Mesothelial cell of epicardium (in vitro differentiated cells): ENCODE results near the gene DMBX1. TPM values are rescaled to one million over a fixed set of nuclear protein-coding genes. Genes with fewer than 3 reads are reported as not detected.

Experiments
- DNase-seq, 2 experiments: peaks; one replicate each; pipeline ENCODE4 v3.0.0; 2021; ENCODE audit warnings: low spot score in 2 of 2; ENCODE audit not compliant: unreplicated experiment in 2 of 2
- H3K27ac Mint-ChIP-seq: 2 replicates; pipeline ENCODE4 v1.8.0; 2021; ENCODE audit warnings: mixed read lengths
- H3K27me3 Mint-ChIP-seq: 2 replicates; pipeline ENCODE4 v1.8.0; 2021; ENCODE audit warnings: low read depth, mixed read lengths
- H3K36me3 Mint-ChIP-seq: 2 replicates; pipeline ENCODE4 v1.8.0; 2021; ENCODE audit warnings: mixed read lengths
- H3K4me1 Mint-ChIP-seq: 2 replicates; pipeline ENCODE4 v1.8.0; 2021; ENCODE audit warnings: mixed read lengths
- H3K4me3 Mint-ChIP-seq: 2 replicates; pipeline ENCODE4 v1.8.0; 2021; ENCODE audit warnings: mild to moderate bottlenecking, moderate library complexity, mixed read lengths
- H3K9me3 Mint-ChIP-seq: 2 replicates; pipeline ENCODE4 v1.8.0; 2021; ENCODE audit warnings: mixed read lengths
- total RNA-seq: library from RNA; stranded (reverse); gene quantifications from 3 replicates; pipeline ENCODE4 v1.2.1, GENCODE V29; 2021
- TF ChIP-seq, protein P1 (sequence below): fragments of 200-600 bp; sonication (generic); IDR thresholded peaks from one replicate; pipeline ENCODE4 v1.5.0; 2021; ENCODE audit warnings: antibody characterized with exemption; ENCODE audit not compliant: unreplicated experiment

Gene DMBX1
- total RNA-seq, 1 donor from 2014 or later = not detected

DNA sequence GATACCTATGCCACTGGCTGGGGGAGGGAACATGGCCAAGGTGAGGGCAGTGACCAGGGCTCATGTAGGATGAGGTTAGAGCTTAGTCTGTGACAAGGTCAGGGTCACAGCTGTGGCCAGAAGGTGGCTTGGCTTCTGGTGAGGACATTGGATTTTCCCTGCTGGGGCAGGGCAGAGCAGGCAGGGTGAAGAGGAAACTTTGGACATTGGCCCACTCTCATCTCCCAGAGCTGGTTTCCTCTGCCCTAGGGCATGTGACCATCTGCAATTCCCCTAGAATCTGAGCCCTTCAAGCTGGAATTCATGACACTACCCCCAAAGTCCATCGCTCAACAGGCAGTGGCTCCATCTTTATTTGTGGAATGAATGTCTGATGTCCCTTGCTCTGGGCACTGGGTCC is 5.3 kb downstream of the DMBX1 start:
- TF ChIP-seq, protein P1, sequence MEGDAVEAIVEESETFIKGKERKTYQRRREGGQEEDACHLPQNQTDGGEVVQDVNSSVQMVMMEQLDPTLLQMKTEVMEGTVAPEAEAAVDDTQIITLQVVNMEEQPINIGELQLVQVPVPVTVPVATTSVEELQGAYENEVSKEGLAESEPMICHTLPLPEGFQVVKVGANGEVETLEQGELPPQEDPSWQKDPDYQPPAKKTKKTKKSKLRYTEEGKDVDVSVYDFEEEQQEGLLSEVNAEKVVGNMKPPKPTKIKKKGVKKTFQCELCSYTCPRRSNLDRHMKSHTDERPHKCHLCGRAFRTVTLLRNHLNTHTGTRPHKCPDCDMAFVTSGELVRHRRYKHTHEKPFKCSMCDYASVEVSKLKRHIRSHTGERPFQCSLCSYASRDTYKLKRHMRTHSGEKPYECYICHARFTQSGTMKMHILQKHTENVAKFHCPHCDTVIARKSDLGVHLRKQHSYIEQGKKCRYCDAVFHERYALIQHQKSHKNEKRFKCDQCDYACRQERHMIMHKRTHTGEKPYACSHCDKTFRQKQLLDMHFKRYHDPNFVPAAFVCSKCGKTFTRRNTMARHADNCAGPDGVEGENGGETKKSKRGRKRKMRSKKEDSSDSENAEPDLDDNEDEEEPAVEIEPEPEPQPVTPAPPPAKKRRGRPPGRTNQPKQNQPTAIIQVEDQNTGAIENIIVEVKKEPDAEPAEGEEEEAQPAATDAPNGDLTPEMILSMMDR = no peak
- Mint-ChIP-seq H3K9me3 (no peaks in the 10 kb centered on the region), H3K4me1 (peaks cover 3% of the 10 kb centered on the region), H3K27me3 (peaks cover 96% of the 10 kb centered on the region), H3K36me3 (no peaks in the 10 kb centered on the region), H3K4me3 (no peak overlapping the region), H3K27ac (no peak overlapping the region)
- no peak for DNase-seq

DNA sequence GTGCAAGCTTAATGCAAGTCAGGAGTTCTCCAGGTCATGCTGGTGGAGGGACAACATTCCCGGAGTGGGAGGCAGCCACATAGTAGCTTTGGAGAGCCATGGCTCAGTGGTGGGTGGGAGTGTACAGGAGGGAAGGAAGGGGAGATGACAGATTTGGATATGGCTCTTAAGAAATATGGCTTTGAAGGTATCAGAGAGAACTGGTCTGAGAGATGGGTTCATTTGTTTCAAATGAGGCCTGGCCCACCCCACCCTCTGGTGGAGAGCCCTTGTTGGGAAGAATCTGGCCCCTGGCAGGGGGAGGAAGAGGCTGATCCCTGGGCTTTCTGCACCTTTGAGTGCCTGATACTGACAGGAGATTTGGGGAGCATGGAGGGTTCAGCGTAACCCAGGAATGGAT is 6.1 kb downstream of the DMBX1 start:
- Mint-ChIP-seq H3K27ac (no peak overlapping the region), H3K4me3 (no peak overlapping the region), H3K27me3 (peaks cover 94% of the 10 kb centered on the region), H3K9me3 (no peaks in the 10 kb centered on the region), H3K36me3 (no peaks in the 10 kb centered on the region), H3K4me1 (no peaks in the 10 kb centered on the region)
- DNase-seq = no peak
- TF ChIP-seq, protein P1 = no peak

DNA sequence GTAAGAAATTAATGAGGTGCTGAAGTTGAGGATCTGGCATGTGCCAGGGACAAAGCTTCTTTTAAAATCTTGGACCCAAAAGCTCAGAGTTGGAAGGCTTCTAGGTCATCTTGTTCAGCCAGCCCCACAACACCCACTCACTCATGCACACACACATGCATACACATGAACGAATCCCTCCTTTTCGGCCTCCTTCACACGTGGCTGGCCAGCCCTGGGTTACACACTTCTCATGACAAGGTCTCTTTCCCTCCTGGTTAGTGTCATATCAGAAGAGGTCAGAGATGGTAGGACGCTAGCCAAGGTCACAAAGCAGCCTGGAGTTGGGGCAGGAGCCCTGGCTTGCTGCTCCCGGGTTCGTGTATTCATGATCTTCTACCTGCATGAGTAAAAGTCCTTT is 6.9 kb downstream of the DMBX1 start:
- H3K27ac Mint-ChIP-seq = no peak overlapping the region
- no peaks in the 10 kb centered on the region for H3K9me3 Mint-ChIP-seq
- peaks cover 93% of the 10 kb centered on the region for H3K27me3 Mint-ChIP-seq
- no peak for DNase-seq
- TF ChIP-seq, protein P1 = no peak
- no peaks in the 10 kb centered on the region for H3K4me1 Mint-ChIP-seq
- H3K4me3 Mint-ChIP-seq = no peak overlapping the region
- H3K36me3 Mint-ChIP-seq = no peaks in the 10 kb centered on the region

DNA sequence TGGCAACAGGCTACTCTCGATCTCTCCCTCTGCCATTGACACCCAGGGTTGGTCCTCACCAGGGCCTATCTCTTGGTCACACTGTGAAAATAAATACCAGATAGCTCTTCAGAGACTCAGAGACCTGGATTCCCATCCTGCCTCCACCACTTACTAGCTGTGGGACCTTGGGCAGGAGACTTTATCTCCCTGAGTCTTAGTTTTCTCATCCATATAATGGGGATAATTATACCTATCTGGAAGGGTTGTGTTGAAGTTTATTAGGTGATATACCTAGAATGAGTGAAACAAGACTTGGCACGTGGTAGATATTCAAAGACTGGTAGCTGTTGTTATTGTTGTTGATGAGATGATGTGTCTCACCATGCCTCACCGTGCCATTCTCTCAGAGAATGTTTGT is 7.4 kb downstream of the DMBX1 start:
- no peak overlapping the region for H3K4me3 Mint-ChIP-seq
- no peaks in the 10 kb centered on the region for H3K9me3 Mint-ChIP-seq
- TF ChIP-seq, protein P1 = no peak
- DNase-seq = no peak
- H3K36me3 Mint-ChIP-seq = no peaks in the 10 kb centered on the region
- peaks cover 93% of the 10 kb centered on the region for H3K27me3 Mint-ChIP-seq
- no peaks in the 10 kb centered on the region for H3K4me1 Mint-ChIP-seq
- no peak overlapping the region for H3K27ac Mint-ChIP-seq

DNA sequence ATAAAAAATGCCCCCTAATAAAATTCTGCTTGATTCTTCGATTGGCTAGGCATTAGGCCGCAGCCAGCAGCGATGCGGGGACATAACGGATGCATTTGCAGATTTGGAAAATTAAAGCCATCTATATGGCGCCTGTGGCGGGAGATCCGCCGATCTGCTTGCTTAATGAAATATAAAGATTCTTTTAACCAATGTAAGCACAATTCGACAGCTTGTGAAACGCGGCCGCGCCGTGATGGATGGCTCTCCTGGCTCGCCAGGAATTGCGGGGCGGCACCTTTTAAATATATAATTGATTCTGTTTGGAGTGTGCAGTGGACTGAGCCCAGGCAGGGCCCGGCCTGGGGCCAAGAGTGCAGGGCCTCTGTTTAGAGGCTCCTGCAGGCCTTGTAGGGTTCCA is 8.0 kb downstream of the DMBX1 start:
- H3K9me3 Mint-ChIP-seq = no peaks in the 10 kb centered on the region
- no peaks in the 10 kb centered on the region for H3K36me3 Mint-ChIP-seq
- no peaks in the 10 kb centered on the region for H3K4me1 Mint-ChIP-seq
- DNase-seq = no peak
- H3K4me3 Mint-ChIP-seq = no peak overlapping the region
- peaks cover 93% of the 10 kb centered on the region for H3K27me3 Mint-ChIP-seq
- TF ChIP-seq, protein P1 = no peak
- H3K27ac Mint-ChIP-seq = no peak overlapping the region

DNA sequence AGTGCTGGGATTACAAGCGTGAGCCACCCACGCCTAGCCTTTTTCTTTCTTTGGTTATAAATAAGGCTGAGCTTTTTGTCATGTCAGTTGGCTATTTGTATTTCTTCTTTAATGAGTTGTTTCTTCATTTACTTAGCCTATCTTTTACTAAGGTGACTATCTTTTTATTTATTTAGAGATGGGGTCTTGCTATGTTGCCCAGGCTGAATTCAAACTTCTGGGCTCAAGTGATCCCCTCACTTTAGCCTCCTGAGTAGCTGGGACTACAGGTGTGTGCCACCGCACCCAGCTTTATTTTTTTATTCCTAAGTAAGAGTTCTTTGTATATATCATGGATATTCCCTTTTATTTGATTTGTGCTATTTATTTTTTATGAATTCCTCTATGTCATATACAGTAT is 11.9 kb downstream of the DMBX1 start:
- H3K27me3 Mint-ChIP-seq = peaks cover 68% of the 10 kb centered on the region
- H3K4me3 Mint-ChIP-seq = no peak overlapping the region
- no peak overlapping the region for H3K27ac Mint-ChIP-seq
- TF ChIP-seq, protein P1 = no peak
- no peaks in the 10 kb centered on the region for H3K36me3 Mint-ChIP-seq
- H3K9me3 Mint-ChIP-seq = no peaks in the 10 kb centered on the region
- DNase-seq = no peak
- H3K4me1 Mint-ChIP-seq = no peaks in the 10 kb centered on the region
